PC-3 (cell line): Measurements from ENCODE around the gene ASB18. TPM values are rescaled to one million over a fixed set of nuclear protein-coding genes. Genes with fewer than 3 reads are reported as not detected.

Experiments
- ATAC-seq: fragments of 200-7000 bp; cut with Tn5 transposase; 2 replicates; pipeline ENCODE4 v1.9.1; 2020; ENCODE audit warnings: mild to moderate bottlenecking, moderate library complexity
- BruUV-seq: library from RNA; stranded (reverse); fragments of 400-500 nt; replicated peaks from 2 replicates; lab custom pipeline; 2021; lab: Mats Ljungman, UMichigan
- CTCF ChIA-PET: fragments of 300-600 bp; sonication (Branson Sonifier 250); formaldehyde crosslinking; loops from one replicate; lab custom pipeline; 2022; ENCODE audit warnings: antibody characterized with exemption; lab: Charles Lee
- POLR2A ChIA-PET: fragments of 300-600 bp; sonication (Branson Sonifier 250); formaldehyde crosslinking; loops from one replicate; lab custom pipeline; 2022; ENCODE audit warnings: antibody characterized with exemption; ENCODE audit not compliant: unreplicated experiment; lab: Charles Lee
- DNase-seq: peaks from one replicate; pipeline ENCODE4 v3.0.0-alpha.2; 2015
- H2AFZ ChIP-seq: fragments of 300-600 bp; sonication (generic); 2 replicates; pipeline ENCODE4 v1.6.0; 2016; ENCODE audit warnings: antibody characterized with exemption, low read length
- H3F3A ChIP-seq: fragments of 300-600 bp; sonication (generic); one replicate; pipeline ENCODE4 v1.6.0; 2017; ENCODE audit warnings: antibody characterized with exemption, low read length, control low read depth, mild to moderate bottlenecking; ENCODE audit not compliant: unreplicated experiment
- H3K27ac ChIP-seq: fragments of 300-600 bp; sonication (generic); 2 replicates; pipeline ENCODE4 v1.5.1; 2016; ENCODE audit warnings: mild to moderate bottlenecking, low read length
- H3K27me3 ChIP-seq: fragments of 300-600 bp; sonication (generic); 2 replicates; pipeline ENCODE4 v1.6.1; 2016; ENCODE audit warnings: low read length, mixed read lengths
- H3K36me3 ChIP-seq: fragments of 300-600 bp; sonication (generic); 2 replicates; pipeline ENCODE4 v1.6.1; 2016; ENCODE audit warnings: low read depth, mixed run types, low read length, mixed read lengths
- H3K4me1 ChIP-seq: fragments of 300-600 bp; sonication (generic); 2 replicates; pipeline ENCODE4 v1.5.1; 2016; ENCODE audit warnings: low read length; ENCODE audit not compliant: insufficient read depth
- H3K4me2 ChIP-seq: fragments of 300-600 bp; sonication (generic); 2 replicates; pipeline ENCODE4 v1.6.0; 2016; ENCODE audit warnings: low read length
- H3K4me3 ChIP-seq: fragments of 300-600 bp; sonication (generic); 2 replicates; pipeline ENCODE4 v1.5.1; 2016; ENCODE audit warnings: mild to moderate bottlenecking, low read length, mixed read lengths
- H3K79me2 ChIP-seq: fragments of 300-600 bp; sonication (generic); 2 replicates; pipeline ENCODE4 v1.6.1; 2017; ENCODE audit warnings: low read length, mixed read lengths
- H3K9ac ChIP-seq: fragments of 300-600 bp; sonication (generic); 2 replicates; pipeline ENCODE4 v1.6.0; 2016; ENCODE audit warnings: mild to moderate bottlenecking, low read length
- H3K9me2 ChIP-seq: fragments of 300-600 bp; sonication (generic); replicated peaks from 2 replicates; pipeline ENCODE4 v1.6.1; 2016; ENCODE audit warnings: mixed run types, low read length, mixed read lengths
- H3K9me3 ChIP-seq: fragments of 300-600 bp; sonication (generic); 2 replicates; pipeline ENCODE4 v1.6.1; 2016; ENCODE audit warnings: low read length, mixed read lengths
- H4K20me1 ChIP-seq: fragments of 300-600 bp; sonication (generic); 2 replicates; pipeline ENCODE4 v1.6.1; 2016; ENCODE audit warnings: low read length, mixed read lengths
- CTCF ChIP-seq: fragments of 300-600 bp; sonication (generic); conservative IDR thresholded peaks from 2 replicates; pipeline ENCODE4 v1.5.1; 2017; ENCODE audit warnings: antibody characterized with exemption, low read depth, mild to moderate bottlenecking, low read length
- EZH2 ChIP-seq: fragments of 300-600 bp; sonication (generic); IDR thresholded peaks from one replicate; pipeline ENCODE4 v1.6.1; 2017; ENCODE audit warnings: antibody characterized with exemption, mild to moderate bottlenecking, low read length; ENCODE audit not compliant: unreplicated experiment
- EZH2phosphoT487 ChIP-seq: fragments of 300-600 bp; sonication (generic); IDR thresholded peaks from 2 replicates; pipeline ENCODE4 v1.6.1; 2018; ENCODE audit warnings: mild to moderate bottlenecking, antibody characterized with exemption, low read length, borderline replicate concordance
- intact Hi-C: fragments of 100-400 bp; cut with micrococcal nuclease; formaldehyde crosslinking; loops from 2 replicates; pipeline ENCODE4 v1.9.0; 2023
- total RNA-seq: library from RNA; depleted of rRNA; stranded (reverse); fragments of >200 nt; gene quantifications from 2 replicates; pipeline ENCODE4 v1.2.3, GENCODE V29; 2014

The ASB18 gene
- total RNA-seq, 1 experiment from 2014 or later: 0.15 TPM

GRCh38 chr2:236262238-236262637, 2.0 kb downstream of the ASB18 start:
- TF ChIP-seq EZH2phosphoT487 (no peak), CTCF (no peak), EZH2 (no peak)
- H2AFZ ChIP-seq: no peak overlapping the region
- no peaks in the 10 kb centered on the region for H4K20me1 ChIP-seq
- H3K4me2 ChIP-seq: no peak overlapping the region
- H3K27me3 ChIP-seq: no peaks in the 10 kb centered on the region
- H3K4me3 ChIP-seq: no peak overlapping the region
- ChIA-PET POLR2A (no interaction called here), CTCF (no interaction called here)
- no peak for DNase-seq
- H3F3A ChIP-seq: no peaks in the 10 kb centered on the region
- H3K4me1 ChIP-seq: no peaks in the 10 kb centered on the region
- intact Hi-C loops: no loop called here
- no peaks in the 10 kb centered on the region for H3K36me3 ChIP-seq
- ATAC-seq: no peak
- H3K27ac ChIP-seq: no peak overlapping the region
- no peaks in the 10 kb centered on the region; the same call in 1 of the 2 replicates for H3K9me3 ChIP-seq
- H3K79me2 ChIP-seq: no peaks in the 10 kb centered on the region
- BruUV-seq: no TSS peak
- H3K9ac ChIP-seq: no peak overlapping the region
- H3K9me2 ChIP-seq: no peaks in the 10 kb centered on the region

- no peak overlapping the region for H3K9ac ChIP-seq
- H3K79me2 ChIP-seq: no peaks in the 10 kb centered on the region
- no peaks in the 10 kb centered on the region for H3K9me2 ChIP-seq
- H3K9me3 ChIP-seq: no peaks in the 10 kb centered on the region; the same call in 1 of the 2 replicates
- no peak overlapping the region for H3K4me2 ChIP-seq
- DNase-seq (peak; percentile 32), ATAC-seq (no peak)
- TF ChIP-seq EZH2: no peak
- no peak for TF ChIP-seq EZH2phosphoT487
- no peak for TF ChIP-seq CTCF
- POLR2A ChIA-PET: no interaction called here
- CTCF ChIA-PET: no interaction called here
- no peaks in the 10 kb centered on the region for H3K4me1 ChIP-seq
- no peak overlapping the region; the same call in 1 of the 2 replicates for H3K27ac ChIP-seq
- no TSS peak for BruUV-seq
- H3K27me3 ChIP-seq: no peaks in the 10 kb centered on the region
- H4K20me1 ChIP-seq: no peaks in the 10 kb centered on the region
- intact Hi-C loops: no loop called here
- H3K4me3 ChIP-seq: no peak overlapping the region
- no peaks in the 10 kb centered on the region for H3K36me3 ChIP-seq
- H2AFZ ChIP-seq: no peak overlapping the region
- no peaks in the 10 kb centered on the region for H3F3A ChIP-seq
Measured at GRCh38 chr2:236261452-236261851, 2.8 kb downstream of the ASB18 start.

GRCh38 chr2:236259371-236259770, 4.8 kb downstream of the ASB18 start:
- Histone ChIP-seq H3K79me2 (no peaks in the 10 kb centered on the region), H3K4me1 (no peaks in the 10 kb centered on the region), H3K9ac (no peak overlapping the region), H3K27ac (no peak overlapping the region), H2AFZ (no peak overlapping the region), H3F3A (no peaks in the 10 kb centered on the region), H3K36me3 (no peaks in the 10 kb centered on the region), H3K9me3 (no peaks in the 10 kb centered on the region; the same call in 1 of the 2 replicates), H3K4me3 (no peak overlapping the region), H4K20me1 (no peaks in the 10 kb centered on the region), H3K9me2 (no peaks in the 10 kb centered on the region), H3K27me3 (no peaks in the 10 kb centered on the region), H3K4me2 (no peak overlapping the region)
- ChIA-PET CTCF (no interaction called here), POLR2A (no interaction called here)
- no peak for ATAC-seq
- no TSS peak for BruUV-seq
- no peak for DNase-seq
- intact Hi-C loops: no loop called here
- TF ChIP-seq CTCF: no peak
- TF ChIP-seq EZH2phosphoT487: no peak
- no peak for TF ChIP-seq EZH2
